ENCODE results near the gene IMMP2L. TPM values are rescaled to one million over a fixed set of nuclear protein-coding genes. Genes with fewer than 3 reads are reported as not detected.

Gene IMMP2L
- total RNA-seq, 2 experiments from 2014 or later = 8.9 to 18.7 TPM

- Histone ChIP-seq H3K9me3 (ENCODE audit: control insufficient read depth in 1 of 2, insufficient read depth in 1 of 2, low read length in 2 of 2) (peaks cover 0 to 7% of the 10 kb centered on the region in 2 experiments), H3K27me3 (ENCODE audit: control insufficient read depth in 1 of 2, insufficient read depth in 2 of 2, low read length in 2 of 2) (no peaks in the 10 kb centered on the region), H3K27ac (ENCODE audit: low read depth in 1 of 2, low read length in 2 of 2) (no peak overlapping the region), H3K4me1 (ENCODE audit: insufficient read depth, low read length) (no peaks in the 10 kb centered on the region), H3K4me3 (ENCODE audit: low read length) (no peak overlapping the region), H3K36me3 (ENCODE audit: insufficient read depth, low read length) (no peaks in the 10 kb centered on the region)
- ChIA-PET POLR2A (no interaction called here), CTCF (no interaction called here)
- Mint-ChIP-seq H3K36me3 (ENCODE audit: low read depth) (peaks cover 40% of the 10 kb centered on the region), H3K4me1 (ENCODE audit: low read depth) (peaks cover 4% of the 10 kb centered on the region), H3K27ac (no peak overlapping the region), H3K9me3 (no peaks in the 10 kb centered on the region), H3K27me3 (no peaks in the 10 kb centered on the region), H3K4me3 (no peak overlapping the region)
- ATAC-seq (ENCODE audit: poor library complexity) (no peak), DNase-seq (peak in 1 of 14 experiments; percentile 5)
- TF ChIP-seq CTCF (IDR thresholded peaks at IDR 0.05) = no peak
- intact Hi-C loops (cut with DNase I, micrococcal nuclease) = no loop called here
Measured at GRCh38 chr7:111212857-111213523, 349.3 kb downstream of the IMMP2L start.

- intact Hi-C loops (cut with DNase I, micrococcal nuclease) = no loop called here
- no peak for TF ChIP-seq CTCF (IDR thresholded peaks at IDR 0.05)
- peaks cover 36% of the 10 kb centered on the region for H3K36me3 Mint-ChIP-seq (ENCODE audit: low read depth)
- H3K27me3 Mint-ChIP-seq = no peaks in the 10 kb centered on the region
- DNase-seq = no peak
- ChIA-PET CTCF (no interaction called here), POLR2A (no interaction called here)
- H3K27me3 ChIP-seq (ENCODE audit: control insufficient read depth in 1 of 2, insufficient read depth in 2 of 2, low read length in 2 of 2) = no peaks in the 10 kb centered on the region
- no peak overlapping the region for H3K4me3 Mint-ChIP-seq
- H3K4me1 ChIP-seq (ENCODE audit: insufficient read depth, low read length) = no peaks in the 10 kb centered on the region
- H3K4me1 Mint-ChIP-seq (ENCODE audit: low read depth) = peaks cover 4% of the 10 kb centered on the region
- H3K36me3 ChIP-seq (ENCODE audit: insufficient read depth, low read length) = no peaks in the 10 kb centered on the region
- H3K27ac ChIP-seq (ENCODE audit: low read depth in 1 of 2, low read length in 2 of 2) = no peak overlapping the region
- no peak overlapping the region for H3K27ac Mint-ChIP-seq
- no peaks in the 10 kb centered on the region for H3K9me3 Mint-ChIP-seq
- no peak overlapping the region for H3K4me3 ChIP-seq (ENCODE audit: low read length)
- ATAC-seq (ENCODE audit: poor library complexity) = no peak
- H3K9me3 ChIP-seq (ENCODE audit: control insufficient read depth in 1 of 2, insufficient read depth in 1 of 2, low read length in 2 of 2) = peaks cover 0 to 7% of the 10 kb centered on the region in 2 experiments
Measured at GRCh38 chr7:111210996-111211395, 351.3 kb downstream of the IMMP2L start.

GRCh38 chr7:111210043-111210442 lies 352.2 kb downstream of the IMMP2L start:
- Mint-ChIP-seq H3K4me1 (ENCODE audit: low read depth) (peaks cover 4% of the 10 kb centered on the region), H3K27me3 (no peaks in the 10 kb centered on the region), H3K9me3 (no peaks in the 10 kb centered on the region), H3K4me3 (no peak overlapping the region), H3K27ac (no peak overlapping the region), H3K36me3 (ENCODE audit: low read depth) (peaks cover 30% of the 10 kb centered on the region)
- TF ChIP-seq CTCF (IDR thresholded peaks at IDR 0.05) = no peak
- CTCF ChIA-PET = no interaction called here
- ATAC-seq (ENCODE audit: poor library complexity) = no peak
- no peak overlapping the region for H3K27ac ChIP-seq (ENCODE audit: low read depth in 1 of 2, low read length in 2 of 2)
- H3K9me3 ChIP-seq (ENCODE audit: control insufficient read depth in 1 of 2, insufficient read depth in 1 of 2, low read length in 2 of 2) = peaks cover 0 to 7% of the 10 kb centered on the region in 2 experiments
- no peak overlapping the region for H3K4me3 ChIP-seq (ENCODE audit: low read length)
- no peaks in the 10 kb centered on the region for H3K27me3 ChIP-seq (ENCODE audit: control insufficient read depth in 1 of 2, insufficient read depth in 2 of 2, low read length in 2 of 2)
- no peaks in the 10 kb centered on the region for H3K36me3 ChIP-seq (ENCODE audit: insufficient read depth, low read length)
- no peak for DNase-seq
- POLR2A ChIA-PET = no interaction called here
- intact Hi-C loops (cut with DNase I, micrococcal nuclease) = no loop called here
- no peaks in the 10 kb centered on the region for H3K4me1 ChIP-seq (ENCODE audit: insufficient read depth, low read length)
